ENCODE measurements around the gene MAPKAP1.
A peak's percentile ranks its signal among the peaks of the same experiment; 100 is the strongest.

Gene MAPKAP1

DNA sequence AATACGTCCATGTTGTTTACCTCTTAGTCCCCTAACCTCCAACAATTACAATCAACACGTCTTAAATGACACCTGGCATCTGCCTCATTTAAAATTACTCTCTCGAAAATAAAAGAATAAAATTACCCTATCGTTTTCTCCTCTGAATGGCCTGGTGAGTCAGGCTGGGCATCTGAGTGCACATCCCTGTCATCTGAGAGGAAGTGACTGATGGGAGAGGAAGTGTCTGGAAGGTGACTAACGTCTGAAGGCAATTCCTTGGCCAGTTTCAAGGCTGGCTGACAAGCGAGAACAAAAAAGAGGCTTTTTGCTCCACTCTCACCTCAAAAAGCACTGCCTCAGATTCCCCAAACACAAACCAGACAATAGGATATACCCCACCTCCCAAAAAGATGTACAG is 57.7 kb downstream of the MAPKAP1 start:
- TF ChIP-seq MYC (IDR thresholded peaks at IDR 0.05; ENCODE audit: low read depth, low read length) (no peak), POLR2A (IDR thresholded peaks at IDR 0.05; ENCODE audit: extremely low read depth, insufficient read length) (no peak)
- TF ChIP-seq, protein P1, sequence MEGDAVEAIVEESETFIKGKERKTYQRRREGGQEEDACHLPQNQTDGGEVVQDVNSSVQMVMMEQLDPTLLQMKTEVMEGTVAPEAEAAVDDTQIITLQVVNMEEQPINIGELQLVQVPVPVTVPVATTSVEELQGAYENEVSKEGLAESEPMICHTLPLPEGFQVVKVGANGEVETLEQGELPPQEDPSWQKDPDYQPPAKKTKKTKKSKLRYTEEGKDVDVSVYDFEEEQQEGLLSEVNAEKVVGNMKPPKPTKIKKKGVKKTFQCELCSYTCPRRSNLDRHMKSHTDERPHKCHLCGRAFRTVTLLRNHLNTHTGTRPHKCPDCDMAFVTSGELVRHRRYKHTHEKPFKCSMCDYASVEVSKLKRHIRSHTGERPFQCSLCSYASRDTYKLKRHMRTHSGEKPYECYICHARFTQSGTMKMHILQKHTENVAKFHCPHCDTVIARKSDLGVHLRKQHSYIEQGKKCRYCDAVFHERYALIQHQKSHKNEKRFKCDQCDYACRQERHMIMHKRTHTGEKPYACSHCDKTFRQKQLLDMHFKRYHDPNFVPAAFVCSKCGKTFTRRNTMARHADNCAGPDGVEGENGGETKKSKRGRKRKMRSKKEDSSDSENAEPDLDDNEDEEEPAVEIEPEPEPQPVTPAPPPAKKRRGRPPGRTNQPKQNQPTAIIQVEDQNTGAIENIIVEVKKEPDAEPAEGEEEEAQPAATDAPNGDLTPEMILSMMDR (IDR thresholded peaks at IDR 0.05; ENCODE audit: low read depth, low read length): no peak
- TF ChIP-seq, protein P2, sequence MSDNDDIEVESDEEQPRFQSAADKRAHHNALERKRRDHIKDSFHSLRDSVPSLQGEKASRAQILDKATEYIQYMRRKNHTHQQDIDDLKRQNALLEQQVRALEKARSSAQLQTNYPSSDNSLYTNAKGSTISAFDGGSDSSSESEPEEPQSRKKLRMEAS (IDR thresholded peaks at IDR 0.05; ENCODE audit: low read depth, low read length): no peak
- DNase-seq (ENCODE audit: low read depth): peak; percentile 75
- H3K4me3 ChIP-seq (ENCODE audit: low read depth, low read length): no peak overlapping the region

DNA sequence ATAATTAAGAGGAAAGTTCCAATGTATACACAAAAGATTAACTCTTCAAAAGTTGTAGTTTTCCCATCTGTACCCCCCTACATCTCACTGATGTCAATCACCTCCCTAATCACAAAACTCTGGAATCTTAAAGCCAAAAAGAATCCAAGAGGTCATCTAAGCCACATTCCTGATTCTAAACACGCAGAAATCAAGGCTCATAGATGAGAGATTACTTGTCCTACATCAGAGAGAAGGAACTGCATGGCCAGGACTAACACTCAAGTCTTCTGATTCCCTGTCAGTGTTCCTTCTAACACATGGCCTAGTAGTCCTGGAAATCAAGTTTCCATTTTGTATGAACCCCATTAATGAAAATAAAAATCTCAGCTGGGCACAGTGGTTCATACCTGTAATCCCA is 58.7 kb downstream of the MAPKAP1 start:
- no peak overlapping the region for H3K4me3 ChIP-seq (ENCODE audit: low read depth, low read length)
- no peak for DNase-seq (ENCODE audit: low read depth)
- TF ChIP-seq, protein P2 (IDR thresholded peaks at IDR 0.05; ENCODE audit: low read depth, low read length): no peak
- TF ChIP-seq, protein P1 (IDR thresholded peaks at IDR 0.05; ENCODE audit: low read depth, low read length): no peak
- TF ChIP-seq MYC (IDR thresholded peaks at IDR 0.05; ENCODE audit: low read depth, low read length): no peak
- no peak for TF ChIP-seq POLR2A (IDR thresholded peaks at IDR 0.05; ENCODE audit: extremely low read depth, insufficient read length)

DNA sequence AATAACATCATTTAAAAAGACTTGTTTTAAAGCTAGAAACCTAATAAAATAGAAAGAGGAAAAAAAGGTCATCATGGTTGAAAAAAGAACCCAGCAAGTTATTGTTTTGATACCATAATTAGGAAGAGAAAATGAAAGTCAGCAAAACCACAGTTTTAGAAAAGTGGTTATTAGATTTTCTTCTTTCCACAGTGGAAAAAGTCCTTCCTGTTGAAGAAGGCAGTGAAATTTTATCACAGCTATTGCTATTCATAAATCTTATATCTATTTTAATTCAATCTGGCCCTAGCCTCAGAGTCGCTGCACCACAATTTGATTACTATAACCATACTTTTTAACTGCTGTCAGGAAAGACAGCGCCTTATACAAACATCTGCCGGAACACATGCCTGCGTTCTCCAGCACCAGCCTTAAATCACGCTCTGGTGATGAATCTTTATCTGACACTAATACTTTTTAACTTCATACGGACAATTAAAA is 60.3 kb downstream of the MAPKAP1 start:
- no peak overlapping the region for H3K4me3 ChIP-seq (ENCODE audit: low read depth, low read length)
- no peak for TF ChIP-seq POLR2A (IDR thresholded peaks at IDR 0.05; ENCODE audit: extremely low read depth, insufficient read length)
- TF ChIP-seq MYC (IDR thresholded peaks at IDR 0.05; ENCODE audit: low read depth, low read length): no peak
- TF ChIP-seq, protein P2 (IDR thresholded peaks at IDR 0.05; ENCODE audit: low read depth, low read length): no peak
- TF ChIP-seq, protein P1 (IDR thresholded peaks at IDR 0.05; ENCODE audit: low read depth, low read length): no peak
- no peak for DNase-seq (ENCODE audit: low read depth)

DNA sequence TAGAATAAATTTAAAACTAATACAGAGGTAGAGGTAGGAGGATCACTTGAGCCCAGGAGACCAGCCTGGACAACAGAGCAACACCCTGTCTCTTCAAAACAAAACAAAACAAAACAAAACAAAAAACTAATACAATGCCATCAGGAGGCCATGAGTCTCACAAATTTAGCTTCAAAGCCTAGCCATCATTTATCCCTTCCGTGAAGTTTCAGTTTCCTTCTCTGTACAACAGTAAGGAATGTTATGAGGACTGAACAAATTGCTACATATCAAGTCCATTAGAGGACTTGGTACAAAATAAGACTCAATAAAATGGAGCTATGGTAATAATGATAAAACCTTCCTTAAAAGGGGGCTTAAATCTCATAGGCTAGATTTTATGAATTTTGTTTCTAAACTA is 60.8 kb downstream of the MAPKAP1 start:
- TF ChIP-seq POLR2A (IDR thresholded peaks at IDR 0.05; ENCODE audit: extremely low read depth, insufficient read length) (no peak), MYC (IDR thresholded peaks at IDR 0.05; ENCODE audit: low read depth, low read length) (no peak)
- TF ChIP-seq, protein P2 (IDR thresholded peaks at IDR 0.05; ENCODE audit: low read depth, low read length): no peak
- TF ChIP-seq, protein P1 (IDR thresholded peaks at IDR 0.05; ENCODE audit: low read depth, low read length): no peak
- H3K4me3 ChIP-seq (ENCODE audit: low read depth, low read length): no peak overlapping the region
- DNase-seq (ENCODE audit: low read depth): no peak

DNA sequence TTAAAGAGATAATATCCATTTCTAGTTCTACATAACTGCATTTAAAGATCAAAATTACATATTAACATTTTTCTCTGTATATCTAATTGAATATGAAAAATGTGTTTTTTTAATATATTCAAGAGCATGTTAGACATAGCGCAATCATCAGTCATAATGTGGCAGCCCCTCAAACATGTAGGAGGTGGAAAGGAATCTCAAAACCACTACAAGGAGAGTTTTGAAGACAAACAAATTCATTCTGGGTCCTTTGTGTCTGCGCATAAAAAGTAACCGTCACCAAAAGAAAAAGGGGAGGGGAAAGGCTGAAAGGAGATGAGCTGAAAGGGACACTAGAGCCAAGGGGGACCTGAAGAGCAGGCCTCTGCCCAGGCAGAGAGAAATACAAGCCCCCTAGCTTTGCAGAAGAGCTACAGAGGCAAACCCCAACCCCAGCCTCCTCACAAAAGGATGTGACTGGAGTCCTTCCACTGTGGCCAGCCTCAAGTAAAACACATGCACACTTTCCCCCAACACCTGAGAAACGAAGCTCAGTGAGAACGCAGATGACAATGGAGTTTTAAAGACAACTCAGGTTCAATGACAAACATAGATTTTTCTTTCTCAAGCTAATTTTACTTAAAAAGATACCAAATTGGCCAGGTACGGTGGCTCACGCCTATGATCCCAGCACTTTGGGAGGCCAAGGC is 62.0 kb downstream of the MAPKAP1 start:
- DNase-seq (ENCODE audit: low read depth): no peak
- H3K4me3 ChIP-seq (ENCODE audit: low read depth, low read length): no peak overlapping the region

More for the DNA sequence above, 62.0 kb downstream of the MAPKAP1 start:
- TF ChIP-seq POLR2A (IDR thresholded peaks at IDR 0.05; ENCODE audit: extremely low read depth, insufficient read length): no peak
- no peak for TF ChIP-seq MYC (IDR thresholded peaks at IDR 0.05; ENCODE audit: low read depth, low read length)
- TF ChIP-seq, protein P2 (IDR thresholded peaks at IDR 0.05; ENCODE audit: low read depth, low read length): no peak
- TF ChIP-seq, protein P1 (IDR thresholded peaks at IDR 0.05; ENCODE audit: low read depth, low read length): no peak

Measured in NB4 (cell line).